Measurements from ENCODE around the gene ARCN1.
A peak's percentile ranks its signal among the peaks of the same experiment; 100 is the strongest.

DNA sequence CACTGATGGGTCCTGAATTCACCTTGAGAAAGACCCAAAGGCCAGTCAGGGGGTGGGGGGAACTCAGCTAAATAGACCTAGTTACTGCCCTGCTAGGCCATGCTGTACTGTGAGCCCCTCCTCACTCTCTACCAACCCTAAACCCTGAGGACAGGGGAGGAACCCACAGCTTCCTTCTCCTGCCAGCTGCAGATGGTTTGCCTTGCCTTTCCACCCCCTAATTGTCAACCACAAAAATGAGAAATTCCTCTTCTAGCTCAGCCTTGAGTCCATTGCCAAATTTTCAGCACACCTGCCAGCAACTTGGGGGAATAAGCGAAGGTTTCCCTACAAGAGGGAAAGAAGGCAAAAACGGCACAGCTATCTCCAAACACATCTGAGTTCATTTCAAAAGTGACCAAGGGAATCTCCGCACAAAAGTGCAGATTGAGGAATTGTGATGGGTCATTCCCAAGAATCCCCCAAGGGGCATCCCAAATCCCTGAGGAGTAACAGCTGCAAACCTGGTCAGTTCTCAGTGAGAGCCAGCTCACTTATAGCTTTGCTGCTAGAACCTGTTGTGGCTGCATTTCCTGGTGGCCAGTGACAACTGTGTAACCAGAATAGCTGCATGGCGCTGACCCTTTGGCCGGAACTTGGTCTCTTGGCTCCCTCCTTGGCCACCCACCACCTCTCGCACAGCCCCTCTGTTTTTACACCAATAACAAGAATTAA is 47.3 kb upstream of the ARCN1 start:
- TF ChIP-seq POLR2AphosphoS5 (IDR thresholded peaks at IDR 0.05; ENCODE audit: low read depth) (peak; percentile 96), GABPA (IDR thresholded peaks at IDR 0.05; ENCODE audit: low read depth) (no peak)
- TF ChIP-seq, protein P1, sequence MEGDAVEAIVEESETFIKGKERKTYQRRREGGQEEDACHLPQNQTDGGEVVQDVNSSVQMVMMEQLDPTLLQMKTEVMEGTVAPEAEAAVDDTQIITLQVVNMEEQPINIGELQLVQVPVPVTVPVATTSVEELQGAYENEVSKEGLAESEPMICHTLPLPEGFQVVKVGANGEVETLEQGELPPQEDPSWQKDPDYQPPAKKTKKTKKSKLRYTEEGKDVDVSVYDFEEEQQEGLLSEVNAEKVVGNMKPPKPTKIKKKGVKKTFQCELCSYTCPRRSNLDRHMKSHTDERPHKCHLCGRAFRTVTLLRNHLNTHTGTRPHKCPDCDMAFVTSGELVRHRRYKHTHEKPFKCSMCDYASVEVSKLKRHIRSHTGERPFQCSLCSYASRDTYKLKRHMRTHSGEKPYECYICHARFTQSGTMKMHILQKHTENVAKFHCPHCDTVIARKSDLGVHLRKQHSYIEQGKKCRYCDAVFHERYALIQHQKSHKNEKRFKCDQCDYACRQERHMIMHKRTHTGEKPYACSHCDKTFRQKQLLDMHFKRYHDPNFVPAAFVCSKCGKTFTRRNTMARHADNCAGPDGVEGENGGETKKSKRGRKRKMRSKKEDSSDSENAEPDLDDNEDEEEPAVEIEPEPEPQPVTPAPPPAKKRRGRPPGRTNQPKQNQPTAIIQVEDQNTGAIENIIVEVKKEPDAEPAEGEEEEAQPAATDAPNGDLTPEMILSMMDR (IDR thresholded peaks at IDR 0.05; ENCODE audit: insufficient read depth, low read length): no peak
- TF ChIP-seq, protein P2, sequence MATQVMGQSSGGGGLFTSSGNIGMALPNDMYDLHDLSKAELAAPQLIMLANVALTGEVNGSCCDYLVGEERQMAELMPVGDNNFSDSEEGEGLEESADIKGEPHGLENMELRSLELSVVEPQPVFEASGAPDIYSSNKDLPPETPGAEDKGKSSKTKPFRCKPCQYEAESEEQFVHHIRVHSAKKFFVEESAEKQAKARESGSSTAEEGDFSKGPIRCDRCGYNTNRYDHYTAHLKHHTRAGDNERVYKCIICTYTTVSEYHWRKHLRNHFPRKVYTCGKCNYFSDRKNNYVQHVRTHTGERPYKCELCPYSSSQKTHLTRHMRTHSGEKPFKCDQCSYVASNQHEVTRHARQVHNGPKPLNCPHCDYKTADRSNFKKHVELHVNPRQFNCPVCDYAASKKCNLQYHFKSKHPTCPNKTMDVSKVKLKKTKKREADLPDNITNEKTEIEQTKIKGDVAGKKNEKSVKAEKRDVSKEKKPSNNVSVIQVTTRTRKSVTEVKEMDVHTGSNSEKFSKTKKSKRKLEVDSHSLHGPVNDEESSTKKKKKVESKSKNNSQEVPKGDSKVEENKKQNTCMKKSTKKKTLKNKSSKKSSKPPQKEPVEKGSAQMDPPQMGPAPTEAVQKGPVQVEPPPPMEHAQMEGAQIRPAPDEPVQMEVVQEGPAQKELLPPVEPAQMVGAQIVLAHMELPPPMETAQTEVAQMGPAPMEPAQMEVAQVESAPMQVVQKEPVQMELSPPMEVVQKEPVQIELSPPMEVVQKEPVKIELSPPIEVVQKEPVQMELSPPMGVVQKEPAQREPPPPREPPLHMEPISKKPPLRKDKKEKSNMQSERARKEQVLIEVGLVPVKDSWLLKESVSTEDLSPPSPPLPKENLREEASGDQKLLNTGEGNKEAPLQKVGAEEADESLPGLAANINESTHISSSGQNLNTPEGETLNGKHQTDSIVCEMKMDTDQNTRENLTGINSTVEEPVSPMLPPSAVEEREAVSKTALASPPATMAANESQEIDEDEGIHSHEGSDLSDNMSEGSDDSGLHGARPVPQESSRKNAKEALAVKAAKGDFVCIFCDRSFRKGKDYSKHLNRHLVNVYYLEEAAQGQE (IDR thresholded peaks at IDR 0.05; ENCODE audit: insufficient replicate concordance, low read depth): peak; percentile 22

All from HL-60 (cell line).